Stimulated activated CD4-positive, alpha-beta T cell treated with anti-CD3 and anti-CD28 coated beads, Interleukin-4, amount 100 ng/mL, for 48 hours (primary cell): ENCODE data around the gene EVI2B.
A peak's percentile ranks its signal among the peaks of the same experiment; 100 is the strongest.
"Not testable (repeated sequence)": the region's sequence is repeated elsewhere in the genome, so short reads cannot be mapped to it uniquely, and the experiment has no call there.

ENCODE experiments used
- DNase-seq, 2 donors: peaks; one replicate each; pipeline ENCODE4 v3.0.0-alpha.2; 2020; ENCODE audit warnings: low read depth in 2 of 2

EVI2B gene

DNA sequence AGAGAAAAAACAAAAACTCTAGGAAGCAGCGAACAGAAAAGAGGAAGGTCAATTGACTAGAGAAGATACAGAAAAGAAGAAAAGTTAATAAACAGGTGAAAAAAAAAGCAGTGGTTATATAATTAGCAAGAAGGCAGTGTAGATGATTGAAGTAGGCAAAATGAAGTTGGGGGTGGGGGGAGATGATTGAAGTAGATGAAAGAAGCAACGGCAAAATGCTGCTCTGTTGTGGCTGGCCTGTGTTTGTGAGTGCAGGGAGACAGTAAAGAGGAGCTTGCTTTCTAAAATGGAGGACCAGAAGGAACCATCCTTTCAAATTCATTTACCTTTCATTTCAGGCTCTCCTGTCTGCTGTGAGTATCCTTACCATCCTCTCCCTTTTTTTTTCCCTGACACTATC is 3.6 kb downstream of the EVI2B start:
- peak in 1 of 2 donors; percentile 15 for DNase-seq

DNA sequence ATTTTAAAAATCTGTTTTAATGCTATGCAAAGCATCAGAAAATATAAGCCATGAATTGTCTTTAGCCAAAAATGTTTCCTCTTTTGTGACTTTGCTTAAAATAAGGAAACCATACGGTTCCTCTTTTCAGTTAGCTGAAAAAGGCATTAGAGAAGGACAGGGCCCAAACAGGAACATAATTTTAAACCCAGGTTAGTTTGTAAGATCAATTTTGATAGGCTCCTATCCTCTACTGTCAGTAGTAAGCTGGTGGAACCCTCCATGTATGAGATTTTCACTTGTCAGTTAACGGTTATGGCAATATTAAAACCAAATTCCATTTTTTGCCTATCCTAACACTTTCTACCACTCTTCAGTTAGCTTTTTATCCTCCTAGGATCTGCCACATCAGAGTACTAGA is 4.3 kb downstream of the EVI2B start:
- no peak for DNase-seq

DNA sequence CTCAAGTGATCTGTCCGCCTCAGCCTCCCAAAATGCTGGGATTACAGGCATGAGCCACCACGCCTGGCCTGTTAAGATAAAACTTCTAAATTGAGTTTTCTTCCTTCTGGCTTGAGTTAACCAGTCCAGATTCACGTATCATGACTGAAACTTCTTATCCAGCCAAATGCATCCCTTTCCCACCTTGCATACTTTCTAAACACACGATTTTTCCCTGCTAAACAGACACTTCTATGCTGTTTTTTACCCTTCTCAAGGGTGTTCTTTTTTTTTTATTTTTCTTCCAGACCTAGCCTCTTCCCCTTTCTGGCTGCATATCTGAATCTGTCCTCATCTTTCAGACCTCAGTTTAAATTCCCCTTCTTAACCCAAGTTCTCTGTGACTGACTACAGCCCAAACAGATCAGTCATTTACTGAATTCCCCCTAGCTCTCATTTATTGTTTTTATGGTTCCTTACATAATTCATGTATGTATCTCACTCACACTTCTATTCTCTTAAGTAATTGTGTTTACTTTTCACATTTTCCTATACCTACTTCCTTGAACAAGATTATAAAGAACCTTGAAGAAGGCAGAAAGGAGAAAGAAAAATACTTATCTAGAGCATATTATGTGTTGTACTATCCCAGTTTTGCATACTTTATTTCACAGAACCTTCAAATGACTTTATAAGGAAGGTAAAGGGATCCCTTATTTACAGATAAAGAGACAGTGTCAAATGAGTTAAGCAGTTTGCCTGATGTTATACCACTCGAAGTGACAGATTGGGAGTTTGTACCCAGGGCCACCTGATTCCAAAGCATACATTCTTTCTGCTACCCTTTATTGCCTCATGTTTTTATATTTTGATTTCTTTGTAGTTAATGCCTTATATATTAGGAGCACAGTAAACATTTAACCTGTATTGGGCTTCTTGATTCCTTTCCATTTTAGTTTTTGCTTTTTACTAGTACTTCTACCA is 5.2 kb downstream of the EVI2B start:
- no peak for DNase-seq

DNA sequence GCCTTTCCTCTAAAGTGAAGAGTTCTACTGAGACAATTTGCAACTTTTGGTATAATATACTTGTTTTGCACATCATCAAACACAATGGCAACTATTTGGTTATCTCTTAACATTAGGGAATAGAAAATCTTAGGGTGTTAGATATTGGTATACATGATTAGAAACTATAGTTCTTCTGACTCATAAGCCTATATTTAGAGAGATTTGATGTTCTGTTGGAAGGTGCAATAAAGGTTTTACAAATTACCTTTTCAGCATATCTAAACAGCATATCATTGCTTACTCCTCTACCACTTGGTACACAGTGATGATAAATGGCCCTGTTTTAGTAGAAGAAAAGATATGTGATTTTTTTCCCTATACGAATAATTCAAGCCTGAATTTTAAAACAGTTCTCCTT is 6.2 kb downstream of the EVI2B start:
- DNase-seq = no peak

DNA sequence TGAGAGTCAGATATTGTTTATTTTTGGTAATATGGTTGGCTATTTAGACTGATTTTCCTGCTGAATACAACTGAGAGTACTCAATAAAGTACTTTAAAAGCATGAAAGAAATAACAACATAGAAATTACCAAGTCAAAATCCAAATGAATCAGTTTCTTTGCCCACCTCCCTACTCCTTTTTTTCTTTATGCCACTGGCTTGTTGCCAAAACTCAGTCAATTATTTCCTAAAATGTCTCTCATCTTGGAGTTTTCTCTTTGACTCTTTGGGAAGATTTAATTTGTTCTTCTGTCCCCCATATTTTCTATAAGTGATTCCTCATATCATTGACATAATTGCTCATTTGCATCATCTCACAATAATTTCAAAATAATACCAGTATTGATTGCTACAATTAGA is 14.2 kb downstream of the EVI2B start:
- no peak for DNase-seq

DNA sequence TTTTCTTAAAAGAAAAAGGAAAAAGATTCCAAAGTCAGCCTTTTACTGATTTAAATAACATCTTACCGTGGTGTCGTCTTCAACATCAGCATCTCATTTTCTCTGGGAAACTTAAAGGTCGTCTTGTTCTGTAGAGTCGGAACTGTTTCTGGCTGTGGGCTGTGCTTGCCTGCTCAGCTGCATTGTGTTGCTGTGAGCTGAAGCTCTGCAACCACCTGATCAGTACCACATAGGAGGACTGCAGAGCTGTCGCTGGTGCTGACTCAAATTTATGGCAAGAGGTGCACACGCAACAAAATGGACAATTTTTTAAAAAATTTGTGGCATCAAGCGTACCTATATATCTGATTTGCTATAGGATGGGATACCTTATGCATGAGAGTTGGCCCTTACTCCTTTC is 16.8 kb downstream of the EVI2B start, which contains the start of gene OMG:
TSS of gene OMG (minus strand) at position 150 of the 400 bp plus-strand sequence. CDS start 908 bp downstream, outside the sequence.
- DNase-seq = no peak

DNA sequence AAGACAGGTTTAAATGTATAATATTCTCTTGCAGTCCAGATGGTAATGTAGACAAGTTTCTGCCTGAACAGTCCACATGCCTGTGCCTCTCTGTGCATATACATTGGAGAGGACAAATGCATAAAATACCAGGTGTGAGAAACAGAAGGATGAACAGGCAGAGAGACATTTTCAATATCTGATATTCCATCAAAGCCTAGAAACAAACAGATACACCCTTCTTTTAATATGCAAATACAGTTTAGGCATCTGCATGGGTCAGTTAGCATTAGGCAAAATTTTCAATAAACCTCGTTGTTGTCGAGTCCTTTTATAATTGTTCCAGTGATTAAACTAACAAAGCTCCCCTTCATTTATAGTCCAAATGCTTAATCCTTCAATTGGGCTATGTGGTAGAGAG is 17.7 kb downstream of the EVI2B start:
- DNase-seq = no peak

DNA sequence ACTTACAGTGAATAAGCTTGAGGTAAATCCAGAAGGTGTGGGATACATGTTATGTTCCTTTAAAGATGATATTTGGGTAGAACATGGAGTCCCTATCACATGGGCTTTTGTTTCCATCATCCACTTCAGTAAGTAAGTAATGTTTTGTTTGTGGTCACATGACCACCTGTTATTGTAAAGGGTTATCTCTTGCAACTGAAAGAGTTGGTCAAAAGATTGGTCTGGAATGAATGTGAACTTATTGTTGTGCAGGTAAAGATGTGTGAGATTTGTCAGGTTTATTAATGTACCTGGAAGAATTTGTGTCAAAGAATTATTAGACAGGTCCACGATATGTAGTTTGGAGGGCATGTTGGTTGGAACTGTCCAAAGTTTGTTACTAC is 18.4 kb downstream of the EVI2B start:
- DNase-seq = no peak

DNA sequence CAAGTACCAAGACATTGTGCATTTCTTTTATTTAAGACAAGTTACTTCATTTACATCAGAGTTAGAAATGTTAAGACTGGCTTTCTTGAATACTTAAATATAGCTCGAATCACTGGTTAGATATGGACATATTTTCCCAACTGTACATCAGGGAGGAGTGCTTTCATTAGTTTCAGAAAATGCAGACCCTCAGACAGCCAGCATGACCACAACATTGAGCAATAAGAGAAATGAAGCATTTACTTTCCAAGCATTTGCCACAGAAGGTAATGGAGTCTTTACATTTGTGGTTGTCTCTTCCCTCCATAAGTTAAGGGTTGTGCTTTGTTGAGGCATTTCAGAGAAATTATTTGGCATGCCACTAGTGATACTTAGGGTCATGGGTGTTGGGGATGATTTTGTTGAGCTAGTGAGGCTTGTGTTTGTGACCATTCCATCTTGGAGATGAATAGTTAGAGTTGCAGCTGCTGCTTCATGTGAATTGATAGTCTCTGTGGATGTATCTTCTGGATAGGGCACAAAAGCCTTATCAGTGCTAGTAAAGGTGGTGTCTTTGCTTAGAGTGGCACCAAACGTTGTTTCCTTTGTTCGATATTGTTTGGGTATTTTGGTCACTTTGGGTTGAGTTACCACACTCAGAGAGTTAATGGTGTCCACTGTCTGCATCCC is 18.9 kb downstream of the EVI2B start:
- DNase-seq = no peak

DNA sequence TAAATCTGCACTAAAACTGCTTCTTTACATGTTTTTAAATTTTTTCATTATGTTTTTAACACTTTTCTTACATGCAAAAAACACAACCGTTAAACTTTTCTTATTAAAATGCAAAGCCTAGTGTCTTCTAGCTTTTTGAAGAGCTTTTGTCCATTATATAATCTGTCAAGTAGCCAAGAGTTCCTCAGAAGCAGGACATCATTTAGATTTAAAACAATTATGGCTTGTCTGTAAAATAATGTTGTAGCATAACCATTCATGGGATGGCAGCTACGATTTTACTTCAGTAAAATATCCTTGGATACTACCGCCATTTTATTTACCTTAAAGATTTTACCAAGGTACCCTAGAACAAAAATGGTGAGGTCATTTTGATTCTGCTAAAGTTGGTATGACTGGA is 19.6 kb downstream of the EVI2B start:
- DNase-seq = no peak

DNA sequence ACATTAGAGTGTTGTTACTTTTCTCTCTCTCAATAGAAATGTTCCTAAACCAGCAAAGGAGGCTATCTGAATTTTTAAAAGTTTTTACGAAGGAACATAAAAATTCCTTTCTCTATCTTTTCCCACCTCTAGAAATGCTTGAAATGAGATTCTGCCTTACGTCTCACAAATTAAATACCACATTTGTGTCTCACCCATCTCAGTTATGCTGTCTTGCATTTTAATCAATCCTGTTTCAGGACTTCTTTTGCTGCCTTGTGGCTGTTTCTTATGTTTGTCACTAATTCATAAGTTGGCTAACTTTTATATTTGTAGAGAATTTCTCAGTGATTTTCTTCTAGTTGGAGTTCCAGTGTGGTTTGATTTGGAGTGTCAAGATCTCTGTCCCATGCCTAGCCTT is 20.3 kb downstream of the EVI2B start:
- no peak for DNase-seq

DNA sequence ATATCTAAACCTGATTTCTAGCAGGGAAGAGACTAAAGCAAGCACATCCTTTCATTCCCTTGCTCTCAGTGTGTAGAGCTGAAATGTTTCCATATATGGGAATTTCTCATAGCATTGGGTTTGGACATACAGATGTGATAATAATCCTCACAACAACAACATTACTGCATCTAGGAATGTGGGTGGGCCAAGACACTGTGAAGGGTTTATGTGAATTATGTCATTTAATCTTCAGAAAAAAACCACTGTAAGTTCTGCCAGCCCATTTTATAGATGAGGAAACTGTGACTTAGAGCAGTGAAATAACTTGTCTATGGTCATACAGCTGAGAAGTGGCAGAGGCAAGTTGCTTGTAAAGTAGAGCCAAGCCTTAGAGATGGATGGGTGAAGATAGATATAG is 22.0 kb downstream of the EVI2B start:
- DNase-seq = no peak

DNA sequence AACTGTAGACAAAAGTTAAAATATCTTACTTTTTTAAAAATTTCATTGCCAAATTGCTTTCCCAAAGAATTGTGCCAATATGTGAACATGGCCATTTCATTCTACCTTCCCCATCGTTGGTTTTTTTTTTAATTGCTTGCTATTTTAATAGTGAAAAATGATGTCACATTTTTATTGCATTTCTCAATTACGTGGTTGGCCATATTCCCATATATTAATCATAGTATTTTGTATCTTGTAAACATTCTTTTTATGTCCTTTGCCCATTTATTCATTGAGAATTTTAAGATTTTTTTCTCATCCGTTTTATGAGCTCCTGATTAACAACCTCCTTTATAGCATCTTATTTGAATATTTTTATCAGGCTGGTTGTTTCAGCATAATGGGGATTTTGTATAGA is 24.1 kb downstream of the EVI2B start:
- DNase-seq = no peak

DNA sequence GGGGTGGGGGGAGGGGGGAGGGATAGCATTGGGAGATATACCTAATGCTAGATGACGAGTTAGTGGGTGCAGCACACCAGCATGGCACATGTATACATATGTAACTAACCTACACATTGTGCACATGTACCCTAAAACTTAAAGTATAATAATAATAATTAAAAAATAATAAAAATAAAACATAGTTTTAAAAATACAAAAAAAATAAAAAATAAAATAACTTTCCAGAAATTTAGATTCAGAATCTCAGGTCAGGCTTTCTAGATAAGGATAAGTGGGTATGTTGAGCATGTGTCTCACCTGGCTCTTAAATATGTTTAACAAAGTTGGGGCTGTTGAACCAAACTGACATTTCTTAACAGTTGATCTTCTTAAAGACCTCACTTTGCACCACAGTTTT is 25.9 kb downstream of the EVI2B start:
- not testable (repeated sequence) for DNase-seq

DNA sequence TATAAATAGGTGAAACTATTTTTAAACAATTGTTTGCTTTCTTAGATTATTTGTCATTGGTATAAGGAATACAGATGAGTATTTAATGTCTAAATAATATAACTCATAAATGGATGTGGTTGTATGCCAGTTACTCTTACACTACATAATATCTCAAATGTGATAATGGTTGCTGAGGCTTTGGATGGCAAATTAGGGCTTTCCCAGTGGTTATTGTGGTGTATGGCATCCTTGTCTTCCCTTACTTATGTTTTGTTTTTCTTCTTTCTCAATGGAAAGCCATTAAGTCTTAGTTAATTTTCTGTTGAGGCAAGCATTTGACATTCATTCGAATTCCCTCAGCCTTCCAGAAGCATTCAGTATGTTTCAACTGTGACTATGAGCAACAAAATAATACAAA is 27.3 kb downstream of the EVI2B start:
- DNase-seq = no peak

DNA sequence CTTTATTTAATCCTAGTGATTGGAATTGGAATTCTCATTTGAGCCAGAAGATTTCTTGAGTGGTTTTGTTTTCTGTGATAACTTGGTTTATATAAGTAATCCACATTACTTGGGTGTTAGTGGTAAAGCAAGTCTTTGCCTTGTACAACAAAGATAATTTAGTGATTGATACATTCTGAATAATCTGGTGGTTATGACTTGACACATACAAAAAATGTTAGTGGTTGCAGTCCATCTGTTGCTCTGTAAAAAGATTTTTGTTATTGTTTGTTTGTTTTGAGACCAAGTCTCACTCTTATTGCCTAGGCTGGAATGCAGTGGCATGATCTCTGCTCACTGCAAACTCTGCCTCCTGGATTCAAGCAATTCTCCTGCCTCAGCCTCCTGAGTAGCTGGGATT is 30.0 kb downstream of the EVI2B start:
- DNase-seq = no peak

DNA sequence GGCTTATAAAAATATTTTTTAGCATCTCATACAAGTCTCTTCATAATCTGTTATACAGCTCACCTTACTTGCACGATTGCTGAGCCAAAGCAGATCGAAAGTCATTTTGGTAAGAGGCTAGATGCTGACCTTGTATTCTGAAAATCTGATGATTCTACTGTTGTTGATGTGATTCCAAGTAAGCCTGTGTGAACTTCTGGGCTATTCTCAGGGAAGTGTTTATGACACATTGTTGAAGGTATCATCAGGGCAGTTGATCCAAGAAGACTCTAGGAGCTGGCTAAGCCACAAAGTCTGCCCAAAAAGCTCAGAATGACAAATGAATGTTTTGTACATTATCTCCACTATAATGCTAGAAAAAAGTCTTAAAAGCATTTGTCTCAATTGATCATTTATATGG is 32.8 kb downstream of the EVI2B start:
- no peak for DNase-seq

DNA sequence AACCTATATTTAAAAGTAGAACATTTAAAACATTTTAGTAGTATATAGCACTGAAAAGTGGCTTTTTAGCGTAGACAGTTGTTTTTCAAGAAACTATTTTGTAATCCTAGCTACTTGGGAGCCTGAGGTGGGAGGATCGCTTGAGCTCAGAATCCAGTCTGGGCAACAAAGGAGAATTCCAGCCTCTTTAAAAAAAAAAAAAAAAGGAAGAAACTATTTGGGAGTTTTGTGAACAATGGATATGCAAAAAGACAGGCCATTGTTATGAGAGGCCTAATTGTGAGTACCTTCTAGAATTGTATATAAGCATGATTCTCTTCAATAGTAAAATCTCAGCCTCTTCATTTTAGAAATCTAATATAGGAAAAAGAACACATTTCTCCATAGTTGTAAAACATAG is 34.5 kb downstream of the EVI2B start:
- DNase-seq = no peak

DNA sequence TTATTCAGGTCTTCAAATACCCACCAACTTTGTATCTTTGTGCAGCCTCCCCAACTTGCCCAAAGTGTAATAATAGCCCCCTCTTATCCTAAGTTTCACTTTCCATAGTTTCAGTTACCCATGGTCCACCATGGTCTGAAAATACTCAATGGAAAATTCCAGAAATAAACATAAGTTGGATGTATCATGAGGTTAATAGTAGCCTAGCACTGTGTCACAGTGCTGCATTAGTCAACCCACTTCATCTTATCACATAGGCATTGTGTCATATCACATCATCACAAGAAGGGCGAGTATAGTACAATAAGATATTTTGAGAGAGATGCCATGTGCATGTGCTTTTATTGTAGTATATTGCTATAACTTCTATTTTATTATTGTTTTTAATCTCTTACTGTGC is 38.7 kb downstream of the EVI2B start:
- no peak for DNase-seq

DNA sequence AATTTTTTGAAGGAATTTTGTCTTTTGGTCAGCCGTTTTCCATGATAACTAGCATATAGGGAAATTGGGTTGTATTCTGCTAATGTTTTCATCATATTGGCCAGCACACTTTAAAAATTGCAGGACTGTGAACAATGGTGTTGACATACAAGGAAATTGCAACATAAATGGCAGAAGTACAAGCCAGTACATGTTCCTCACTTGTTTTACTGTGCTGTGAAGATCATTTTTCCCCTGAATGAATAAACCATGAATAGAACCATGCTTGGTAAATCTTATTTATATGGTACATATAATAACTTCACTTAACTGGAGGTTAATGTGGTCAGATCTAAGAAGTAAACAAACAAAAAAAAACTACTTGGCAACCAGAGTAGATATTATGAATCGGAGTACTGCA is 39.6 kb downstream of the EVI2B start:
- DNase-seq = no peak

DNA sequence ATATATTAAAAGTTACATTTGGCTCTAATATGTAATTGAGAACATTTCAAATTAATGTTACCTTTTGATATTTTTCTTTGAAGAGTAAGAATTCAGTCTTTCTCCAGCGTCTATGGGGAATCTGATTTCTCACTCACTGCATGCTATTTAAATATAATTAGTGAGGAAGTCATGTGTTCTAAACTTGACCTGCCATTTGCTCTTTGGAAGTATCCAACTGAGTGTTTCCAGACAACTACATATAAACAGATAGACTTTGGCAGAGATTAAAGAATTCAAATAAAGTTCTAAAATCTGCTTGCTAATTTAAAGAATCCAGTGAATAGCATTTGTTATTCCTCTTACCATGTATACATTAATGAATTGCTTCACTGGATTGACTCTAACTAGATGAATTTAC is 40.3 kb downstream of the EVI2B start:
- no peak for DNase-seq

DNA sequence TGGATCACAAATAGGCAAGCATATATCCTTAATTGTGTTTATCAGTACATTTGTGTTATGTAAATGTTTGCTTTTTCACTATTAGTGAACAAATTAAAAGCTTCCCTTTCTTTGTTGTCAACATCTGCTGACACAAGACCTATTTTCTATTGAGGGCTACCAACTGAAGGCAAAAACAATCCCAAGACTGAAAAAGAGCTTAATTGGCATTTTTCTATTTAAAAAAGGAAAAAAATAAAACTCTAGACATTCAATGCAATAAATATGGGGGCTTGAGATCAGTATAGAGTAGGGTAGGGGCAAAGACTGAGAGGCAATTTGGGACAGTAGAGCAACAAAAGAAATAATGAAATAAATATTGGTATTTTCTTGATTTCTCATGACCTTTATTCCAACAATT is 41.1 kb downstream of the EVI2B start:
- DNase-seq = no peak

DNA sequence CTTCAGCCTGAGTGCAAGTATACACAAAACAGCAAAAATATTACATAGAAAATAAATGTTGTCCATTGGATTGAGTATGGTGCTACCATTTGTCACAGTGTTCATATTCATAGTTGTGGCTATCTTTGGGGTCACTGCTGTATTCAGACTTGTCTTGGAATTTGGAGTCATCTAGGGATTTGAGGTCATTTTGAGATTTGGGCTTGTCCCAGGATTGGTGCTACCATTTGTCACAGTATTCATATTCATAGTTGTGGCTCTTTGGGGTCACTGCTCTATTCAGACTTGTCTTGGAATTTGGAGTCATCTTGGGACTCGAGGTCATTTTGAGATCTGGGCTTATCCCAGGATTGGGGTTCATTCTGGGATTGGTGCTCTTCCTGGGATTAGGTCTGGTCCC is 41.6 kb downstream of the EVI2B start:
- no peak for DNase-seq
